HT1080 (cell line): Measurements from ENCODE around the gene CNTNAP2. TPM values are rescaled to one million over a fixed set of nuclear protein-coding genes. Genes with fewer than 3 reads are reported as not detected.
"Not testable (repeated sequence)": the region's sequence is repeated elsewhere in the genome, so short reads cannot be mapped to it uniquely, and the experiment has no call there.

Experiments used
- DNase-seq: peaks from one replicate; pipeline ENCODE4 v3.0.0-alpha.2; 2015; ENCODE audit warnings: low read depth
- total RNA-seq: library from RNA; depleted of rRNA; stranded (reverse); fragments of >200 nt; shearing (Covaris generic); gene quantifications from 2 replicates; pipeline ENCODE4 v1.2.3, GENCODE V29; 2014

Gene CNTNAP2
- total RNA-seq, 1 experiment from 2014 or later, result not detected

GRCh38 chr7:148056406-148056805 is 1939.8 kb downstream of the CNTNAP2 start:
- no peak for DNase-seq

DNA sequence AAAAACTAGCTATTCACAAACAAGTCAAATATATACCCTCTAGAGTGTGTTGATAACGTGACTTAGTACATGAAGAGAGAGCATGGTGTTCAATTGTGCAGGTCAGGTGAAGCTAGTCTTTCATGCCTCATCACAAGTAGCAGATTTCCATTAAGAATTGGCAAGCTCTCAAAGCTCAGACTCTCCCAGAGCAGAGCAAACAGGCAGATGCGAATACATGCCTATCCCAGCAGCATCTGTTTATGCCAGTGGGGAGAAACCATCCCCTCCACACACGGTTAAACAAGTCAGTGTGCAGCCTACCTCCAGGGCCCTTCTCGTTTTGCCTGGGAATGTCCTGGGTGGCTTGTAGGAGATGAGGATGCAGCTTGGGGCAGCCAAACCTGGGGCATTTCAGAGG is 1941.5 kb downstream of the CNTNAP2 start:
- no peak for DNase-seq

- no peak for DNase-seq
Measured at GRCh38 chr7:148058753-148059152, 1942.2 kb downstream of the CNTNAP2 start.

DNA sequence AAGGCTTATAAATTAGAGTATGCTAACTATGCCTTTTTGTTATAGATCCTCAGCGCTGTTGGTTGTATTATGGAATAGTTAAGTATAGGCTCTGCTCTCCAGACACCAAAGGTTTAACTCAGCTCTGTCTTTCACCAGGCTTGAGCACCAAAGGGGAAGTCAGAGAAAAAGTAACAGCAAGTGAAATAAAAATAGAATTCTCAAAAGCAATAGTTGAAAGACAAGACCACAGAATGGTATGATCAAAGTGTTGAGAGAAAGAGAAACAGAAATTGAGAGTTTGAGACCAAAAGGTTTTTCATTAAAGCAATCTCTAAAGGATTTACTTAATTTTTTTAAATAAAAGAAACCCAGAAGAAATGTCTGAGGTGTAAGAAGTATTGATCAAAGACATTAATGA is 1944.1 kb downstream of the CNTNAP2 start:
- no peak for DNase-seq

DNA sequence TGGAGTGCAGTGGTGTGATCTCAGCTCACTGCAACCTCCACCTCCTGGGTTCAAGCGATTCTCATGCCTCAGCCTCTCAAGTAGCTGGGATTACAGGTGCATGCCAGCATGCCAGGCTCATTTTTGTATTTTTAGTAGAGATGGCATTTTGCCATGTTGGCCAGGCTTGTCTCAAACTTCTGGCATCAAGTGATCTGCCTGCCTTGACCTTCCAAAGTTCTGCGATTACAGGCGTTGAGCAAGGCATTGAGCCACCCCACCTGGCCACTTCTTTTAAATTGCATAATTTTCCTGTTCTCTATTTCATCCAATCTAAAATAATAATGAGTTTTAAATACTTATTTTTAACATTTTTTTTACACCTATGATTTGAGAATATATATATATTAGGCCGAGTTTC is 1961.5 kb downstream of the CNTNAP2 start:
- not testable (repeated sequence) for DNase-seq

GRCh38 chr7:148079206-148080080 is 1962.8 kb downstream of the CNTNAP2 start:
- no peak for DNase-seq

- no peak for DNase-seq
Measured at GRCh38 chr7:148083448-148083847, 1966.8 kb downstream of the CNTNAP2 start.

DNA sequence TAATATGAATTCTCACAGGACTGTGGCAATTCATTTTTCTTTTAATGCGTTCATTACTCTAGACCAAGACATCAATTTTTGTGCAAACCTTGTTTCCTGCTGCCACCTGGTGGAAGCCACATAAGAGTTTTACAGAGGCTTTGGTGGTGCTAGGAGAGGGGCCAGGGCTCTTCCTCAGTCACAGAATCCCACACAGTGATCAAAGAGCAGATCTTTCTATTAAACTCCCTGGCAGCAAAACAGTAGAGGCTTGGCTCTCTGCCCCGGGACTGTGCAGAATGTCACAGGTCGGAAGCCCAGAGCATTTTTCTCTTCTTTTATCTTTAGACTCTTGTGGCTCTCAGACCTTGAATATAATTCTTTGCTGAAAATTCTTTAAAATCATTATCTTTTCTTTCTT is 1967.5 kb downstream of the CNTNAP2 start:
- DNase-seq, result peak; percentile 34

GRCh38 chr7:148091882-148092281 is 1975.3 kb downstream of the CNTNAP2 start:
- DNase-seq, result no peak

GRCh38 chr7:148093375-148094166 is 1977.0 kb downstream of the CNTNAP2 start:
- DNase-seq, result no peak

GRCh38 chr7:148095066-148095465 is 1978.5 kb downstream of the CNTNAP2 start:
- no peak for DNase-seq

GRCh38 chr7:148104136-148104716 is 1987.6 kb downstream of the CNTNAP2 start:
- DNase-seq, result no peak

DNA sequence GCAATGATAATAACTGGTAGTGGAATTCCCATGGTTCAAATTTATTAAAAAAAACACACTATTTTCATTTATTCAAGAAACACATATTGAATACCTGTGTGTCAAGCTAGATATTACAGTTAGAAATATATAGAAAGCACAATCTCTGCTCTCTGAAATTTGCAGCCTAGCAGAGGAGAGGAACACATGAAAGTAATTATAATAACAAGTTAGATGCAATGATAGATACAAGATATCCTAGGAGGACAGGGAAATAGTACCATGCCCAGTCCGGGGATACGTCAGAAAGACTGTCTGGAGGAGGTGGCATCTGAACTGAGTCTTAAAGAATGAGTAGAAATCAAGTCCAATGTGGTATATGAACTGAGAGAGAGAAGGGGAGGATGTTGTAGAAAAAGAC is 1988.3 kb downstream of the CNTNAP2 start:
- no peak for DNase-seq

DNA sequence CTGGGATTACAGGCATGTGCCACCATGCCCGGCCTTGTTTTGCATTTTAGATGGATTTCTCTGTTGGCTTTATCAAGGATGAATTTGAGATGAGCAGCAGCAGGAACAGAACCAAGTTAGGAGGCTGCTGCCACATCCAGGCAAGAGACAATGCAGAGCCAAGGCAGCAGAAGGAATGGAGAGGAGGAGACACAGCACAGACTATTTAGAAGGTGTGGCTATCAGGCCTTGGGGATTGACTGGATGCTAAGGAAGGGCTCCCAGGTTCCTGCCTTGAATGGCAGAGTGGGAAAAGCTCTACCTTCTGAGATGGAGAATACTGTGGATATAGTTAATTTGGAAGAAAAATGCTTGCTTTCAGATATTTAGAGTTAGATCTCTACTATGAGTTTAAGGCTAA is 1989.3 kb downstream of the CNTNAP2 start:
- DNase-seq, result no peak

- no peak for DNase-seq
Measured at GRCh38 chr7:148107443-148108127, 1991.0 kb downstream of the CNTNAP2 start.

DNA sequence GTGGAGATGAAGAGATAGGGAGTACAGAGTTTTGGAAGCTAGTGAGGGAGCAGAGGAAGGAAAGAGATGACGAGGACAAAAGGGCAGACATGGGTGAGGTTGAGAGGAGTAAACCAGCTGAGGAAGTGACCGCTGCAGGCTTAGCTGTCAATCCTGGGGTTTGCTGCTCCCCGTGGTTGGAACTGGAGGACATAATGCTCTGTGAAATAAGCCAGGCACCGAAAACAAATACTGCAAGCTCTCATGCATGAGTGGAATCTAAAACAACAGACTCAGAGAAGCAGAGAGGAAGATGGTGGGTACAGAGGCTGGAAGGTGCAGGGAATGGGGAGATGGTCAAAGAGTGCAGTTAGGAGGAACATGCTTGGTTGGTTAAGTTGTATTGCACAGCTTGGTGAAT is 1991.8 kb downstream of the CNTNAP2 start:
- DNase-seq, result no peak

DNA sequence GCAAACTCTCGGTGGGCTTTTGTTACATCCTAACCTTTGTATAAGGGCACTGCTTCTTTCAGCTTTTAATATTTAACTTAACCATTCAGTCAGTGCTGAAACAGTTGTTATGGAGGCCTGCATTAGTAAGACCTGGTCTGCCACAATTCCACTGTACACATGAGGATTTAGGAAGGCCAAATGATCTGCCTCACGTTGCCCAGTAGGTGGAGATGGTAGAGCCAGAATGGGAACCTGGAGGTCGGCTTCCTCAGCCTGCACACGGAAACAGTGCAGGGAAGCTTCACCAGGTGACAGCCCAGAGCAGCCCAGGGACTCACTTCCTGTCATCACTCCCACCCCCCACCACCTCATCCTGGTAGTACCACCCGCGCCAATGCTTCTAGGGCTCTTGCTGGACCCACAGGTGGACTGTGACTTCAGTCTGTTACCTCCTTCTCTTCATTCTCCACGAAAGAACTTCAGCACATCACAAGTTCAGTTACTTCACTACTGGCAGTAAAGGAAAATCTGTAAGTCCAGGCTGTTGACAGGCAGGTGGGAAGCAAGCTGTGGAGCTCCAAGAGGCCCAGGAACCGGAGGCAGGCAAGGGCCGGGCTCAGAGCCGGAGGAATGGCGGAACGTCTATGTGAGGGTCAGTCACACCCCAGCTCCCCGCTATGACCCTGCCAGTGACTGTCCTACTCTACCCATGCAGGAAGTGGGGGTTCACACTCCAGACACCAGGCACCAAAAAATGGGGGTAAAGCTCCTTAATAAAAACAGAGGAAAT is 1993.7 kb downstream of the CNTNAP2 start:
- DNase-seq, result no peak

GRCh38 chr7:148114804-148115203 is 1998.2 kb downstream of the CNTNAP2 start:
- no peak for DNase-seq

- no peak for DNase-seq
Measured at GRCh38 chr7:148115308-148115707, 1998.7 kb downstream of the CNTNAP2 start.

DNA sequence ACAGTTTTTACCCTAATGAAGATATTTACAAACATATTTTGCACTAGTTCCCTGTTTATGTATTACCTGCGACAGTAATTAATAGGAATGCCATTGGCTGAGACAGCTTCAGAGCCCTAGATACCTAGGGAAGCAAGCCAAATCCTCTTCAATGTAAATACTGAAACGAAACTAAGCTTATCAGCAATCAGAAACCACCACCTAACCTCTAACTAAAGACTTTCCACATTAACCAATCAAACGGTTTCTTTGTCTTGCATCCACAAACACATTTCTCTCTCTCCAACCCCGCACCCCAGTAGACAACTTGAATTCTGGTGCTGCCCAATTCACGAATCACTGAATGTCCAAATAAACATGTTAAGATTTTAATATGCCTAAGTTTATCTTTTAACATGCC is 1999.6 kb downstream of the CNTNAP2 start:
- DNase-seq, result no peak
